Stimulated activated CD8-positive, alpha-beta memory T cell treated with anti-CD3 and anti-CD28 coated beads, Interleukin-12 subunit alpha, Interleukin-12 subunit beta, amount 100 ng/mL, for 4 hours (primary cell): ENCODE results near the gene CACNA2D2.
A peak's percentile ranks its signal among the peaks of the same experiment; 100 is the strongest.

Experiments
- DNase-seq: peaks from one replicate; pipeline ENCODE4 v3.0.0-alpha.2; 2020; ENCODE audit warnings: low read depth

CACNA2D2 gene

GRCh38 chr3:50345008-50345407 is 158.4 kb downstream of the CACNA2D2 start:
- DNase-seq, result no peak

GRCh38 chr3:50342813-50343633 is 160.4 kb downstream of the CACNA2D2 start:
- no peak for DNase-seq

- DNase-seq, result no peak
These were observed 161.3 kb downstream of the CACNA2D2 start for GRCh38 chr3:50341996-50342650.

- no peak for DNase-seq
These were observed 161.9 kb downstream of the CACNA2D2 start for GRCh38 chr3:50341537-50341936.

- DNase-seq, result peak; percentile 48
These were observed 162.7 kb downstream of the CACNA2D2 start, which contains the start of gene RASSF1 for GRCh38 chr3:50340448-50341329. Gene RASSF1 (minus strand): TSS chr3:50340836. CDS start chr3:50340805, 31 bp downstream.

GRCh38 chr3:50340147-50340447 is 163.3 kb downstream of the CACNA2D2 start:
- DNase-seq, result no peak

- no peak for DNase-seq
These were observed 163.8 kb downstream of the CACNA2D2 start for GRCh38 chr3:50339485-50340146.

- DNase-seq, result no peak
These were observed 164.5 kb downstream of the CACNA2D2 start for GRCh38 chr3:50338965-50339364.

- DNase-seq, result peak; percentile 92
These were observed 166.1 kb downstream of the CACNA2D2 start for GRCh38 chr3:50337175-50337861.

GRCh38 chr3:50336452-50337174 is 166.8 kb downstream of the CACNA2D2 start:
- no peak for DNase-seq

- DNase-seq, result no peak
These were observed 168.9 kb downstream of the CACNA2D2 start for GRCh38 chr3:50334339-50335075.

- DNase-seq, result no peak
These were observed 169.6 kb downstream of the CACNA2D2 start for GRCh38 chr3:50333744-50334328.

- no peak for DNase-seq
These were observed 172.0 kb downstream of the CACNA2D2 start for GRCh38 chr3:50331364-50331907.

- no peak for DNase-seq
These were observed 173.1 kb downstream of the CACNA2D2 start for GRCh38 chr3:50330330-50330729.

- DNase-seq, result peak; percentile 87
These were observed 175.3 kb downstream of the CACNA2D2 start, which contains the start of gene TUSC2 for GRCh38 chr3:50327943-50328691. Gene TUSC2 (minus strand): TSS chr3:50328223. CDS start chr3:50328099, 124 bp downstream.

GRCh38 chr3:50327129-50327528 is 176.3 kb downstream of the CACNA2D2 start:
- DNase-seq, result no peak

GRCh38 chr3:50326182-50326541 is 177.3 kb downstream of the CACNA2D2 start:
- no peak for DNase-seq

GRCh38 chr3:50325497-50326181 is 177.8 kb downstream of the CACNA2D2 start:
- no peak for DNase-seq
